ENCODE results near the gene SPOCK1. TPM values are rescaled to one million over a fixed set of nuclear protein-coding genes. Genes with fewer than 3 reads are reported as not detected.

The SPOCK1 gene
- total and polyA plus RNA-seq, 7 donors = 4.2 to 52.7 (median 16.0) TPM

DNA sequence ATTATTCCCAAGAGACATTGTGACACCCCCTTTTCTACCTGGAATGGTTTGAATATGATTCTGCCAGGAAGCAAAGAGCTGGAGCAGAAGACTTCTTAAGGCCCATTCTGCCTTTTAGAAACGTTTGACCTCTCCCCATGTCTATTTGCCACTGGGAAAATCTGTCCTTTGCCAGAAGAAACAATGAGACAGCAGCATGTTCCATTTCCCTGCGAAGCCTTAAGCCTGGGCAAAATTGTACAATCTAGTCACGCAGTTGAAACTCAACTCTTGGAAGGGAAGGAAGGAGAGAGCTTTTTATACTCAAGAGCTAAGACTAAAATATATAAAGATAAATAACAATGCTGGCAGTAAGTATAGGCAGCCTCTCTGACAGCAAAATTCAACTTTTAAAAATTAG, 22.1 kb upstream of the SPOCK1 start:
- Histone ChIP-seq H3K9me3 (no peaks in the 10 kb centered on the region), H3K27me3 (ENCODE audit: insufficient read depth in 3 of 3, low read length in 2 of 3) (peaks cover 0 to 1% (median 0%) of the 10 kb centered on the region in 3 donors), H3K4me1 (no peaks in the 10 kb centered on the region), H3K36me3 (ENCODE audit: insufficient read depth in 1 of 2, low read depth in 1 of 2) (no peaks in the 10 kb centered on the region), H3K4me3 (no peak overlapping the region), H3K27ac (no peak overlapping the region)
- intact Hi-C loops (cut with DNase I) = no loop called here
- ATAC-seq (no peak), DNase-seq (no peak)
- TF ChIP-seq, protein P1, sequence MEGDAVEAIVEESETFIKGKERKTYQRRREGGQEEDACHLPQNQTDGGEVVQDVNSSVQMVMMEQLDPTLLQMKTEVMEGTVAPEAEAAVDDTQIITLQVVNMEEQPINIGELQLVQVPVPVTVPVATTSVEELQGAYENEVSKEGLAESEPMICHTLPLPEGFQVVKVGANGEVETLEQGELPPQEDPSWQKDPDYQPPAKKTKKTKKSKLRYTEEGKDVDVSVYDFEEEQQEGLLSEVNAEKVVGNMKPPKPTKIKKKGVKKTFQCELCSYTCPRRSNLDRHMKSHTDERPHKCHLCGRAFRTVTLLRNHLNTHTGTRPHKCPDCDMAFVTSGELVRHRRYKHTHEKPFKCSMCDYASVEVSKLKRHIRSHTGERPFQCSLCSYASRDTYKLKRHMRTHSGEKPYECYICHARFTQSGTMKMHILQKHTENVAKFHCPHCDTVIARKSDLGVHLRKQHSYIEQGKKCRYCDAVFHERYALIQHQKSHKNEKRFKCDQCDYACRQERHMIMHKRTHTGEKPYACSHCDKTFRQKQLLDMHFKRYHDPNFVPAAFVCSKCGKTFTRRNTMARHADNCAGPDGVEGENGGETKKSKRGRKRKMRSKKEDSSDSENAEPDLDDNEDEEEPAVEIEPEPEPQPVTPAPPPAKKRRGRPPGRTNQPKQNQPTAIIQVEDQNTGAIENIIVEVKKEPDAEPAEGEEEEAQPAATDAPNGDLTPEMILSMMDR (IDR thresholded peaks at IDR 0.05) = no peak
- 58 to 70% (median 61%) methylated on average over 3 of the region's 3 CpGs for WGBS, 3 donors

DNA sequence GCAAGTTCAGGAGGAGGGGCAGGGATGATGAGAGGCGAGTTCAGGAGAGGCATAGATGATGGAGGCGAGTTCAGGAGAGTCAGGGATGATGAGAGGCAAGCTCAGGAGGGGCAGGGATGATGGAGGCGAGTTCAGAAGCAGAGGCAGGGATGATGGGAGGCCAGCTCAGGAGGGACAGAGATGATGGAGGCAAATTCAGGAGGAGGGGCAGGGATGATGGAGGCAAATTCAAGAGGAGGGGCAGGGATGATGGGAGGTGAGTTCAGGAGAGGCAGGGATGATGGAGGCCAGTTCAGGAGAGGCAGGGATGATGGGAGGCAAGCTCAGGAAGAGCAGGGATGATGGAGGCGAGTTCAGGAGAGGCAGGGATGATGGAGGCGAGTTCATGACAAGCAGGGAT, 17.8 kb upstream of the SPOCK1 start:
- TF ChIP-seq, protein P1 (IDR thresholded peaks at IDR 0.05) = no peak
- 62 to 78% (median 64%) methylated on average over 5 of the region's 5 CpGs for WGBS, 3 donors
- no peaks in the 10 kb centered on the region for H3K36me3 ChIP-seq (ENCODE audit: insufficient read depth in 1 of 2, low read depth in 1 of 2)
- H3K27me3 ChIP-seq (ENCODE audit: insufficient read depth in 3 of 3, low read length in 2 of 3) = peaks cover 0 to 2% (median 2%) of the 10 kb centered on the region in 3 donors
- H3K9me3 ChIP-seq = no peaks in the 10 kb centered on the region
- intact Hi-C loops (cut with DNase I) = no loop called here
- no peak overlapping the region for H3K4me3 ChIP-seq
- no peak overlapping the region for H3K27ac ChIP-seq
- no peaks in the 10 kb centered on the region for H3K4me1 ChIP-seq
- no peak for ATAC-seq
- DNase-seq = no peak

DNA sequence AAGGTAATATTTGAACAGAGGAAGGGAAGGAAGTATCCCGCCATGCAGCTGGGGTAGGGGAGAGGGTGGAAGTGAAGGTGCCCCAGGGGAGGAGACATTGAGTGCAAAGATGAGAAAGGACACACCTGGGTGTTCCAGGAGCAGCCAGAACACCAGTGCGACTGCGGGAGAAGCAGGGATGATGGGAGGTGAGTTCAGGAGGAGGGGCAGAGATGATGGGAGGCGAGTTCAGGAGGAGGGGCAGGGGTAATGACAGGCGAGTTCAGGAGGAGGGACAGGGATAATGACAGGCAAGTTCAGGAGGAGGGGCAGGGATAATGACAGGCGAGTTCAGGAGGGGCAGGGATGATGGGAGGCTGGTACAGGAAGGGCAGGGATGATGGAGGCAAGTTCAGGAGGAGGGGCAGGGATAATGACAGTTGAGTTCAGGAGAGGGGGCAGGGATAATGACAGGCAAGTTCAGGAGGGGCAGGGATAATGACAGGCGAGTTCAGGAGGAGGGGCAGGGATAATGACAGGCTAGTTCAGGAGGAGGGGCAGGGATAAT, 17.2 kb upstream of the SPOCK1 start:
- DNase-seq (no peak), ATAC-seq (no peak)
- Histone ChIP-seq H3K4me1 (no peaks in the 10 kb centered on the region), H3K9me3 (no peaks in the 10 kb centered on the region), H3K27ac (no peak overlapping the region), H3K27me3 (ENCODE audit: insufficient read depth in 3 of 3, low read length in 2 of 3) (peaks cover 0 to 8% (median 2%) of the 10 kb centered on the region in 3 donors), H3K36me3 (ENCODE audit: insufficient read depth in 1 of 2, low read depth in 1 of 2) (no peaks in the 10 kb centered on the region), H3K4me3 (no peak overlapping the region)
- intact Hi-C loops (cut with DNase I) = no loop called here
- TF ChIP-seq, protein P1 (IDR thresholded peaks at IDR 0.05) = no peak
- 20 to 26% (median 22%) methylated on average over 7 of the region's 7 CpGs for WGBS, 3 donors

DNA sequence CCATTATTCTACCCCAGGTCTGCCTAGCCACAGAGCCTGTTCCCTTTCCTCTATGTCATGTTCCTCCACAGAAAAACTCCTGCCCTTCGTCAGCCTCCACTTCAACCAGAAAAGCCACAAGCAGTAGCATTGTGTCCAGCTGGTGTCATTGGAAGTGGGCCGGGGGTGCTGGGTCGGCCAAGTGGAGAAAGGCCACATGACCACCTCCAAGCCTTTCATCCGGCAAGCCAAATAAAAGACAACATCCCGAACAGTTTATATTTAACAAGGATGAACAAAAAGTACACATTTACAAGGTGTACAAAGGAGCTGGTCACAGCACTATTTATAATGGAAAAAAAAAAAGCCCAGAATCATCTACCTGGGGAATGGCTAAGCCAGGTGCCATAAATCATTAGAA, 16.1 kb upstream of the SPOCK1 start:
- no peaks in the 10 kb centered on the region for H3K4me1 ChIP-seq
- H3K36me3 ChIP-seq (ENCODE audit: insufficient read depth in 1 of 2, low read depth in 1 of 2) = no peaks in the 10 kb centered on the region
- 73 to 82% (median 77%) methylated on average over 5 of the region's 5 CpGs for WGBS, 3 donors
- ATAC-seq = no peak
- no peak overlapping the region for H3K4me3 ChIP-seq
- H3K9me3 ChIP-seq = no peaks in the 10 kb centered on the region
- H3K27me3 ChIP-seq (ENCODE audit: insufficient read depth in 3 of 3, low read length in 2 of 3) = peaks cover 0 to 8% (median 5%) of the 10 kb centered on the region in 3 donors
- no peak for DNase-seq
- no peak overlapping the region for H3K27ac ChIP-seq
- intact Hi-C loops (cut with DNase I) = no loop called here
- TF ChIP-seq, protein P1 (IDR thresholded peaks at IDR 0.05) = no peak

DNA sequence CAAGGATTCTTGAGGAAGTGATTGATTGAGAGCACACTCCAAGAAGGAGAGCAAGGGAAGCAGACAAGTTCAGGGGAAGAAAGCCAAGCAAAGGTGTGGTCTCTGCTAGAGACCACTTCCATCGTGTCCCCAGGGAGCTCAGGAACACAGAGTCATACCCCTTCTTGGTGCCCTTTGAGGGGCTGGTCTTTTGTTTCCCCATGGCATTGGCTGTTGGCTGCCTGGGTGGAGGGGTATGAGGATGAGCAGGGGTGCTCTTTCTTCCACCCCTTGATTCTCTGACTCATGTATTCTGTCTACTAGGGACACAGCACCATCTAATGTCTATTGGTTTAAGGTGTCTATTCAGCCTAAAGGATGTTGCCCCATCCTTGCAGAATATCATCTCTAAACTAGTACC, 11.5 kb upstream of the SPOCK1 start:
- 40 to 100% (median 67%) methylated on average over 1 of the region's 1 CpG for WGBS, 3 donors
- ATAC-seq = no peak
- intact Hi-C loops (cut with DNase I) = no loop called here

More for the DNA sequence above, 11.5 kb upstream of the SPOCK1 start:
- TF ChIP-seq, protein P1 (IDR thresholded peaks at IDR 0.05) = no peak
- H3K4me1 ChIP-seq = no peaks in the 10 kb centered on the region
- peaks cover 0 to 8% (median 3%) of the 10 kb centered on the region in 3 donors for H3K27me3 ChIP-seq (ENCODE audit: insufficient read depth in 3 of 3, low read length in 2 of 3)
- no peak overlapping the region for H3K4me3 ChIP-seq
- H3K36me3 ChIP-seq (ENCODE audit: insufficient read depth in 1 of 2, low read depth in 1 of 2) = no peaks in the 10 kb centered on the region
- no peak for DNase-seq
- H3K9me3 ChIP-seq = no peaks in the 10 kb centered on the region
- H3K27ac ChIP-seq = no peak overlapping the region
